Stimulated activated CD4-positive, alpha-beta T cell treated with anti-CD3 and anti-CD28 coated beads, Interleukin-12 subunit alpha, Interleukin-12 subunit beta, amount 100 ng/mL, for 24 hours (primary cell): ENCODE measurements around the gene RPL10A.
"Not testable (repeated sequence)": the region's sequence is repeated elsewhere in the genome, so short reads cannot be mapped to it uniquely, and the experiment has no call there.

Source experiments
- DNase-seq, 2 experiments: peaks; one replicate each; pipeline ENCODE4 v3.0.0-alpha.2; 2020; ENCODE audit warnings: low read depth in 2 of 2

The RPL10A gene

DNA sequence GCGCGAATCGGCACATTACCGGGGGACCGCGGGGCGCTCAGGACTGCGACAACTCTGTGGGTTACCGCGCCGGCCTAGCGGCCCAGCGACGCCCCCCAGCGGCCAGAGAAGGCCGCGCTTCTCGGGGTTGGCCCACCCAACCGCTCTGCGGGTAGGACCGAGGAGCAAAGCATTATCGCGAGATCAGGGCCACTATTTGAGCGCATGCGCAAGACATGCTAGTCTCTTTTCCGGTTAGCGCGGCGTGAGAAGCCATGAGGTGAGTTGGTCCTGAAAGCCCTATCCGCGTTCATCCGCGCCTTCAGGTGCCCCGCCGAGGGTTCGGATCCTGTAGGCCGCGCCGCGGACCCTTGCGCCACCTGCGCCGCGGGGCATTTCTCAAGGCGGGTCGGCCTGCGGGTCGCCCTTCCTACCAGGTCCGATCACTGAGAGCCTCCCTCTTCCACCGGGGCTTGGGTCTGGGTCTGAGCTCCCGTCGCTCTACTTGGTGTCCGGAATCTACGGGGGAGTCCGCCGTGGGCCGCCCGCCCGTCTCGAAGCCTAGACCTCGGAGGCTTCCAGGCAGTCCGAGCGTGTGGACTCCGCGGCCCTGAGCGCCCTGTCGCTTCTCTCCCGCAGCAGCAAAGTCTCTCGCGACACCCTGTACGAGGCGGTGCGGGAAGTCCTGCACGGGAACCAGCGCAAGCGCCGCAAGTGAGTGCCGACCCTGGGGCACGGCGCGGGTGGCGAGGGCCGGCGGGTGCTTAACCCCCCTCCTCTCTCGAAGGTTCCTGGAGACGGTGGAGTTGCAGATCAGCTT lies at the start of gene RPL10A:
RPL10A (plus strand) TSS at position 221 of the 799 bp plus-strand sequence; CDS start at position 255, 34 bp downstream.
- peak; percentile 88 to 95 for DNase-seq

DNA sequence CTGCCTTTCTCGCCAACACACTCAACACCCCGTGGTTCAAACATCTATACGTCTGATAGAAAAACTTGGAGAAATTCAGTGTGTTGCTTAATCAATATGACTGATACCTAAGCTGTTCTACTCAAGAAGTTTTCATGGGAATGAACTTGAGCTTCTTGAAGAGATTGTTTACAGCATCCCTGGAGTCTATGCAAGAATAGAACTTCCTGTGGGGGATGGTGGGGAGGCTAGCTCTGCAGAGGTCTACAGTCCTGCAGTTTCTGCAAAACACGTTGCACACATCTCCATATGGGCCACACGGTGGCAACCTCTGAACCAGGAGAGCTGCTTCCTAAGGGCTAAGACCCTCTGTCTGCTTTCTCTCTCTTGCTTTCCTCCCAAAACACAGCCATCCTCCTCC lies 48.8 kb upstream of the RPL10A start:
- DNase-seq, result no peak

DNA sequence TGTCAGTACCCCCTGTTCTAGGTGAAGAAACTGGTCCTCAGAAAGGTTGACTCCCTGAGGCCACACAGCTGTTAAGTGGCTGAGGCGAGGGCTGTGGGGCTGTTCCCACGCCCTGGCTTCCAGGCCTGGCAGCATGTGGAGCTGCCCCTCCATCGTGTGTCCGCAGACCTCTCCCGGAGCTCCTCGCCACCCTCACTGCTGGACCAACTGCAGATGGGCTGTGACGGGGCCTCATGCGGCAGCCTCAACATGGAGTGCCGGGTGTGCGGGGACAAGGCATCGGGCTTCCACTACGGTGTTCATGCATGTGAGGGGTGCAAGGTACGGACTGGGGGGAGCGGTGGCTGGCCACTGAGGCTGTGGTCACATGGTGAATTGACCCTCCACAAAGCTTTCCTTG lies 48.2 kb upstream of the RPL10A start:
- no peak for DNase-seq

DNA sequence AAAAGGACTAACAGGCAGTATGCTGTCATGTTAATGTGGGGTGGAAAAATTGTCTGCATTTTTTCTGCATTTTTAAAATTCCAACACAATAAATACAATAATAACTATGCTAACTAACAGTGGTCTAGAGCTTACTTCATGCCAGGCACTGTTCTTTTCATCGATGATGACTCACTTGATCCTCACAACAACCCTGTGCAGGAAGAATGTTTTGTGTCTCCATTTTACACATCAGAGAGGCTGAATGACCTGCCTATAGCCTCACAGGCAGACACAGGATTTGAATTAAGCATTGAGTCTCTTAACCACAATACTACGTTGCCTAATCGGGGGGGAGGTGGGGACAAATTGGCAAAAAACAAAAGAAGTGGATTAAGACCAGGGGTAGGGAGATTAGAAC lies 42.9 kb upstream of the RPL10A start:
- DNase-seq, result no peak

DNA sequence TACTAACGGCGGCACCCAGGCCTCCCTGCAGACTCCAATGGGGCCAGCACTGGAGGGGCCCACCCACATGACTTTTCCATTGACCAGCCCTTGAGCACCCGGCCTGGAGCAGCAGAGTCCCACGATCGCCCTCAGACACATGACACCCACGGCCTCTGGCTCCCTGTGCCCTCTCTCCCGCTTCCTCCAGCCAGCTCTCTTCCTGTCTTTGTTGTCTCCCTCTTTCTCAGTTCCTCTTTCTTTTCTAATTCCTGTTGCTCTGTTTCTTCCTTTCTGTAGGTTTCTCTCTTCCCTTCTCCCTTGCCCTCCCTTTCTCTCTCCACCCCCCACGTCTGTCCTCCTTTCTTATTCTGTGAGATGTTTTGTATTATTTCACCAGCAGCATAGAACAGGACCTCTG lies 42.1 kb upstream of the RPL10A start:
- DNase-seq, result no peak

DNA sequence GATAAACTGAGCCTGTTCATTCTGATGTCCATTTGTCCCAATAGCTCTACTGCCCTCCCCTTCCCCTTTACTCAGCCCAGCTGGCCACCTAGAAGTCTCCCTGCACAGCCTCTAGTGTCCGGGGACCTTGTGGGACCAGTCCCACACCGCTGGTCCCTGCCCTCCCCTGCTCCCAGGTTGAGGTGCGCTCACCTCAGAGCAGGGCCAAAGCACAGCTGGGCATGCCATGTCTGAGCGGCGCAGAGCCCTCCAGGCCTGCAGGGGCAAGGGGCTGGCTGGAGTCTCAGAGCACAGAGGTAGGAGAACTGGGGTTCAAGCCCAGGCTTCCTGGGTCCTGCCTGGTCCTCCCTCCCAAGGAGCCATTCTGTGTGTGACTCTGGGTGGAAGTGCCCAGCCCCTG lies 40.8 kb upstream of the RPL10A start:
- no peak for DNase-seq

DNA sequence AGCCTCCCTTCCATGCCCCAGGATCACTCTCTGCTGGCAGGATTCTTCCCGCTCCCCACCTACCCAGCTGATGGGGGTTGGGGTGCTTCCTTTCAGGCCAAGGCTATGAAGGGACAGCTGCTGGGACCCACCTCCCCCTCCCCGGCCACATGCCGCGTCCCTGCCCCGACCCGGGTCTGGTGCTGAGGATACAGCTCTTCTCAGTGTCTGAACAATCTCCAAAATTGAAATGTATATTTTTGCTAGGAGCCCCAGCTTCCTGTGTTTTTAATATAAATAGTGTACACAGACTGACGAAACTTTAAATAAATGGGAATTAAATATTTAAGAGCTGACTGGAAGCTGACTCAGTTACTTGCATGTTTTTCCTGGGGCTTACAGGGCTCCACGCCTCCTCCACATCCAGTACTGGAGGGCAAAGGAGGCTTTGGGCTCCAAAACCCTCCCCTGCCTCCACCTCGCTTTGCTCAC lies 40.3 kb upstream of the RPL10A start:
- DNase-seq, result no peak

DNA sequence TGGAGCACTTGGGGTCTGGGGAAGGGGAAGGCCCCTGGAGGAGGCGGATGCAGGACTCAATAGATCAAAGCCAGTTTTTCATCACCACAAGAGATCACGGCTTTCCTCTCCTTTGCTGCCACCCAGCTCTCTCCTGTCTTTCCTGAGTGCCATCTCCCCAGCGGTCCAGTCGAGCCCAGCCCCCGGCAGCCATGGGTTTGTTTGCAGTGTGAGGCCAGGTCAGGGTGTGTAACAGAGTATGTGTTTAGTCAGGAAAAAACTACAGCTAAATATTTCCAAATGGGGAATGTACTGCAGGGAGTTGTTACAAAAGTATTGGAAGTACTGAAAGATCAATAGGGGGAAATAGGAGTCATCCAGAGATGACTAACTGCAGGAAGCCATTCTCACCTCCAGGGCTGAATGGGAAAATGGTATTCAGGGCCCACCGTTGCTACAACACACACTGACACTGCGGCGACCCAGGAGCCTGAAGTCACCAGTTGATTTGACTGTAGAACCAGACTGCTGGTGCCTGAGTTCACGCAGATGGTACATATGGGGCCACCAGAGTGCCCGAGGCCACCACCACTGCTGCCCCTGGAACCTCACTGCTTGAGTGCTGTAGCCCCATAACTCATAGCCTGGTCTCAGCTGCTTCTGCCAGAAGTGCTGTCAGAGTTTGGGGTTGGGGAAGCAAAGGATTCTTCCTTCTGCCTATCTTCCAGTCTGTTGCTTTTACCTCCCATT lies 39.6 kb upstream of the RPL10A start:
- no peak for DNase-seq

DNA sequence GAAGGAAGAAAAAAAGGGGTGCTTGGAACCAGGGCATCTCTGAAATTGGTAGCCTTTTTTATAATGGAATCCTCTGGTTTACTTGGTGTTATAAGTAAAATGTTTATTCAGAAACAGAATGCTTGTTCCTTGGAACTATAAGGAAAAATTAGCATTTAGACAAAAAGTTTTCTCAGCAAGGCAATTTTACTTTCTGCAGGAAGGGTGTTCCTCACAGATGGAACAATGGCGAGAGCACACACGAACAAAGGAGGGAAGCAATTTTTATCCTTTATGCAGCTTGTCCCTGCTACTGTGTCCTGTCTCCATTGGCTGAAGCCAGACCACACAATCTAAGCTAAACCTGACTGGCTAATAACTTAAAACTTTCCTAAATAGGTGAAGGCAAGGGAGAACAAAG lies 38.7 kb upstream of the RPL10A start:
- DNase-seq, result no peak

DNA sequence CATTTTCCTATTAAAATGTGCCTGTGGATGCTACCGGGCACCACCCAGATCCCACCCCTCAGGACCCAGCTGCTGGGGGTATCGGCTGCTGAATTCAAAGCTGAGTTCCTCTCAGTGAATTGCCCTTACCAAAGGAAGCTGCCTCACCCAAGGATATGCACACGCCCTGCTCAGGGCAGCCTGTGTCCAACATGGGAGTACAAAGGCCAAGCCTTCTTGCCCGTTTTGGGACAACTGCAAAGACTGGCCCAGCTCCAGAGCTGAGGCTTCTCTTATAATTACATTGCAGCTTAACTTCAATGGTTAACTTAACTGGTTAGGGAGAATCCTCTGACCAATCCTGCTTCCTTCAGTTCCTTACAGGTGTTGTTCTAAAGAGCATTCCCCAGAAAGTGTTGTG lies 35.9 kb upstream of the RPL10A start:
- DNase-seq, result no peak

DNA sequence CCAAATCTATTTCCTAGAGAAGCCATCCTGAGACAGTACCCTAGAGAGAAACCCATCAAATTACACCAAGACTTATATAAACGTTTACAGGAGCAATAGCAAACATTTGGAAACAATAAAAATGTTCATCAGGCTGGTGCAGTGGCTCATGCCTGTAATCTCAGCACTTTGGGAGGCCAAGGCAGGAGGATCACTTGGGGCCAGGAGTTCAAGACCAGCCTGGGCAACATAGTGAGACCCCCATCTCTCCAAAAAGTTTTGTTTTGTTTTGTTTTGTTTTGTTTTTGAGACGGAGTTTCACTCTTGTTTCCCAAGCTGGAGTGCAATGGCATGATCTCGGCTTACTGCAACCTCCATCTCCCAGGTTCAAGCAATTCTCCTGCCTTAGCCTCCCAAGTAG lies 35.5 kb upstream of the RPL10A start:
- DNase-seq, result not testable (repeated sequence)

DNA sequence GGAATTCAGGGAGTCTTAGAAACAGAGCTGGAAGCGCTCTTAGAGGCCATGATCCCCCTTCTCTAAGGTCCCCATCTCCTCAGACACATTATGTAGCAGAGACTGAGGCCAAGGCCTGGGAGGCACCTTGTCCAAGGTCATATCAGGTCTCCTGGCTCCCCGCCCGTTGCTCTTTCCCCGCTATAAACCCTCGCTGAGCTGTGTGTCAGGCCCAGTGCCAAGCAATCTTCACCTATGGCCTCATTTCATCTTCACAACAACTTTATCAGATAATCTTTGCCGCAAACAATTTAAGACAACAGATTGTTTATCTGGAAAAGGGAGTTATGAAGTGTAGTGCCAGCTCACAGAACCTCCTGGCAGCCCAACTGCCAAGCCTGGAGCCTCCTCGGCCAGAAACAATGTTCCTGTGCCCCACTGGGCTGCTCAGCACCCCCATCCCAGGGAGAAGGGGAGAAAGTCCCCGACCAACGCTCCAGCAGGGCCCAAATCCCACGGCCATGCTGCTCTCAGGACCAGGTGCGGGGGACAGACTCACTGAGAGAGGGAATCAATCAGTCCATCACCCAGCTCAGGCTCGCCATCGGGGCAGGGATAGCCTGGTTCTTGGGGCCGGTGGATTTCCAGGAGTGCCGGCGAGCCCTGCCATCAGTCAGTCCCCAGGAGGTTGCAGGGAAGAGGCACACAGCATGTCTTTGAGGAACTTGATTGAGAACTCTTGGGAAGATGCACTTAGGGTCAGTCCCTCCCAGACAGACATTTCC lies 32.9 kb upstream of the RPL10A start:
- no peak for DNase-seq

DNA sequence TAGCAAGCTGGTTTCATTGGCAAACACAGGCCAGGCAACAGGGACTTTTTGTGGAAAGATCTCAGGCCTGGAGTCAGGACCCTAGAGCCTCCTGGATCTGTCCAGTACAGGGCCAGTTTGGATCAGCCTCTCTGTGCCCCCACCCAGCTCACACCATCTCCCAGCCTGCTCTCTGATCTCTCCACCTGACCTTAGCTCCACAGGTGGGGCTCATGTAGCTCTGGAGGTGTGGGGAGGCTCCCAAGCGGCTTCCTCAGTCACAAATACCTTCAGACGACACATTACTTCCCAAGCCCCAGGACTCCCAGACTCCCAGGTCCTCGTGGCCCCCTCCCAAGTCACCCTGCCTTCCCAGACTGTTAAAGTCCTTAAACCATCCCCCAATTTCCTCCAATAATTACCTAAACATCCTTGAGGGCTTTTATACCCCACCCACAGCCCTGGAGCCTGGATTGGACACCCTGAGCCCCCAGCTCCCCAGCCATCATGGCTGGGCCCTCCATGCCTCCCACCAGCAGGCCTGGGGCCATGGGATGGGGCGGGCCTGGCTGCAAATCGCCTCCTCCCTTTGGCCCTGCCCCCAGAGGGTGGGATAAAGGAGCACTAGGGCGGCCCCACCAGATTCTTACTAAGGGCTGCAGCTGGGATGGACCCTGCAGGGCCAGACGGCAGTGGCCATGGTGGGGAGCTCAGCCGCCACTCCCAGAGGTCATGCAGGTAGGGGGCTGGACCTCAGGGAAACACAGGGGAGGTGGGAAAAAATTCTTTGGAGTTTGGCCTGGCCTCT lies 31.9 kb upstream of the RPL10A start:
- DNase-seq, result no peak

DNA sequence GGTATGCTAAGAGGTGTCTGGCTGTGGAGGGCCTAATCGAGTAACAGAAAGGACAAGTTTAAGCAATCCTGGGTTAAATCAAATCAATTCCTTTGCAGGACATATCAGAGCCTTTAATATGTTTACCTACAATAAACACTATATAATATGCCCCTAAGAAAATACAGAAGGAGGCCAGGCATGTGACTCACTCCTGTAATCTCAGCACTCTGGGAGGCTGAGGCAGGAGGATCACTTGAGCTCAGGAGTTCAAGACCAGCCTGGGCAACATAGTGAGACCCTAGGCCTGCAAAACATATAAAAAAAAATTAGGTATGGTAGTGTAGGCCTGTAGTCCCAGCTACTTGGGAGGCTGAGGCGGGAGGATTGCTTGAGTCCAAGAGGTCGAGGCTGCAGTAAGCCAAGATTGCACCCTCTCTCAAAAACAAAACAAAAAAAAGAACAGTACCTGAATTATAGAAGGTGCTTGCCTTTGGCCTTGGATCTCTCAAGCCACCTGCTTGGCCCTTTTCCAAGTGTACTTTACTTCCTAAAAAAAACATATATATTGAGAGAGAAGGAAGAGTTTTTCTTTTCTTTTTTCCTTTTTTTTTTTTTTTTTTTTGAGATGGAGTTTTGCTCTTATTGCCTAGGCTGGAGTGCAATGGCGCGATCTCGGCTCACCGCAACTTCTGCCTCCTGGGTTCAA lies 29.7 kb upstream of the RPL10A start:
- DNase-seq, result not testable (repeated sequence)

DNA sequence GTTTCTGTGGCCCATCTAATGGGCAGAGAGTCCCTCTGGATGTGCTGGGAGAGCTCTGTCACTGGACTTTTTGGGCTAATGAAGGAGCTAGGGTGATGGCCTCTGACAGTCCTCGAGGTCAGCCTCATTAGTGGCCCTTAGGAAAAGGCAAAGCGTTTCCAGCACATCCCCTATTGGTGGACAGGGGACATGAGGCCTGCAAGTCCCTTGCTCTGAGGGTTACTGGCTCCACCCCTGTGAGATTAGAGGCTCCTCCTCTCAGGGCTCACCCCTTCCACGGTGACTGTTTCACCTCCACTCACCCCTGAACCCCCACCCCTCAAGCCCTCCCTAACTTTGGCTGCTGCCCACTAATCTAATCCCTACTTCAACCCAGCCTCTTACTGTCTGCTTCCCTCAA lies 28.9 kb upstream of the RPL10A start:
- DNase-seq, result no peak

DNA sequence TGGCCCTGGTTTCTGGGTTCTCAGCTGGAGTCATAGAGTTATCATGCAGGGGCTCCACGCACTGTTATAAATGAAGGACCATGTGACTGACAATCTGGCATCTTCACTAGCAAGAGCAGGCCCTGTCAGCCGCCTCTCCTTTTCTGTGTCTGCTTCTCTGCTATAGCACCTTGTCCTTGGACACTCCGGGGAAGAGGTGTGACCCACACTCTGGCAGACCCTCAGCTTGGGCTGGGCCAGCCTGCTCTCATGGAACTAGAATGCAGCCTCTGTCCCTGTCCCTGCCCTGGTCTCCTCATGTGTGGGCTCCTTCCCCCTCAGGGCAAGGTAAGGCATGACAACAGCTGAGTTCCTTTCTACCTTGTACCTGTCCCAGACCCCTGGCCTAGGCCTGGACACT lies 27.0 kb upstream of the RPL10A start:
- no peak for DNase-seq

DNA sequence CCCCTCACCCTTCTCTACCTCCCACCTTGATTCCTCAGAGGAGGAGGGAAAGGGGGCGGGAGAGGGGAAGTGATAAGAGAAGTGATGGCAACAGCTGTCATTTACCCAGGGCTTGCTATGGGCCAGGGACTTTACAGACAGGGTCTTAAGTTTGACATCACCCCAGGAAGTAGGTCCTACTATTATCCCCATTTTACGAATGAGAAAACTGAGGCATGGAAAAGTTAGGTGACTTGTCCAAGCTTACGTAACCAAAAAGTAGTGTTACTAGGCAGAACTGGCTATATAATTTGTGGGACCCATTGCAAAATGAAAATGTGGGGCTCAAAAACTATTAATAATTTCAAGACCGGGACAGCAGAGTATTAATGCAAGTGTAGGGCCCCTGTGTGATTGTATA lies 26.6 kb upstream of the RPL10A start:
- no peak for DNase-seq

DNA sequence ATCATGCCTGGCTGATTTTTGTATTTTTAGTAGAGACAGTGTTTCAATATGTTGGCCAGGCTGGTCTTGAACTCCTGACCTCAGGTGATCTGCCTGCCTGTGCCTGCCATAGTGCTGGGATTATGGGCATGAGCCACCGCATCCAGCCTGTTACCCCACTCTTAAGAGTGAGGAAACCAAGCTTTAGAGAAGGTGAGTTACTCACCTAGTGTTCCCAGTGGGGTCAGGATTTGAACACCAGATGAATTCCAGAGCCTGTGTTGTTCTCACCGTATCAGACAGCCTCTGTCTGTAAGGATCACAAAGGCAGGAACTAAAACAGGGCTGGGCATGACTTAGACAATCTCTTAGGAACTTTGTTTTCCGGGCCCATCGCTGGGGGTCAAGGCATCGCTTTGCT lies 25.5 kb upstream of the RPL10A start:
- no peak for DNase-seq

DNA sequence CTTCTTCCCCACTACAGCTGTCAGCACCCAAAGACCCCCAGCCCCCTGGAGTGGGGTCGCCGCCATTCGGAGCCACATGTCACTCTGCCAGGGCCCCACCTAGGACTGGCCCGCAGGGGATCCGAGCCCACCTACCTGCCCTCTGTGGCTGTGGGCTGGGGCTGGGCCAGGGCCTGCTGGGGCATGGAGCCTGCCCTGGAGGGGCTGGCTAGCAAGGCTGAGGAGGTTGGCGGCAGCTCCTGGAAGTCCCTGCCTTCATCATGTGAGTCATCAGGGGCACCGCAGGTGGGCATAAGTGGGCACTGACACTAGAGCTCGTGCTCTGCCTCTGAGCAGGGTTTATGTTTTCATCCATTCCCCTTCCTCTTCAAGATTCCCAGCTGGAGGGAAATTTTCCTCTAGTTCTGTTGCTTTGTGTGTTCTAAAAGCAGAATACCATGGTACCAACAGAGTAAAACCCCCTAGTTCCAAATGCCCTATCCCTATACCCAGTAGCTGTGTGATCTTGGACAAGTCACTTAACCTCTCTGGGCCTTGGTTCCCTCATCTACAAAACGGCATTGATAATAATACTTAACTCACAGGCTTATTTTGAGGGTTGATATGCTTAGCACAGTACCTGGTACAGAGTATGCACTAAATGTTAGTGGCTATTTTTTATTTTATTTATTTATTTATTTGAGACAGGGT lies 24.7 kb upstream of the RPL10A start:
- DNase-seq, result no peak

DNA sequence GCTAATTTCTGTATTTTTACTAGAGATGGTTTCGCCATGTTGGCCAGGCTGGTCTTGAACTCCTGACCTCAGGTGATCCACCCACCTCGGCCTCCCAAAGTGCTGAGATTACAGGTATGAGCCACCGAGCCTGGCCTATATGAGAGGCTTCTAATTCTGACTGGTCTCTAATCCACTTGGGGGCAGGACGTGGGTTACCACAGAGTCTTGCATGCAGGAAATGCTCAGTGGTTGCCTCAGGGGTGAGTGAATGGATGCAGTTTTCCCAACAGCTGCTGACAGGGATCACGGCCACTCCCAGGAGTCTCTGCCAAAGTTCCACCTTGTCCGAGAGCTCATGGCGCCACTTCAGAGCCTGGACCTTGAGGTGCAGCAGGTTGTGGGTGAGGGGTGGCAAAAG lies 22.5 kb upstream of the RPL10A start:
- DNase-seq, result no peak
